HG03575 (cell line): ENCODE measurements around the gene CACNA1S.

Source experiments
- ATAC-seq: cut with Tn5 transposase; IDR thresholded peaks from one replicate; pipeline ENCODE4 v1.9.1; 2021; ENCODE audit not compliant: unreplicated experiment, insufficient number of reproducible peaks, low FRiP score; ENCODE audit errors: extremely low read depth

Gene CACNA1S

GRCh38 chr1:201141418-201141817 lies 29.2 kb upstream of the CACNA1S start:
- no peak for ATAC-seq

GRCh38 chr1:201140941-201141260 lies 28.7 kb upstream of the CACNA1S start:
- ATAC-seq, result no peak

DNA sequence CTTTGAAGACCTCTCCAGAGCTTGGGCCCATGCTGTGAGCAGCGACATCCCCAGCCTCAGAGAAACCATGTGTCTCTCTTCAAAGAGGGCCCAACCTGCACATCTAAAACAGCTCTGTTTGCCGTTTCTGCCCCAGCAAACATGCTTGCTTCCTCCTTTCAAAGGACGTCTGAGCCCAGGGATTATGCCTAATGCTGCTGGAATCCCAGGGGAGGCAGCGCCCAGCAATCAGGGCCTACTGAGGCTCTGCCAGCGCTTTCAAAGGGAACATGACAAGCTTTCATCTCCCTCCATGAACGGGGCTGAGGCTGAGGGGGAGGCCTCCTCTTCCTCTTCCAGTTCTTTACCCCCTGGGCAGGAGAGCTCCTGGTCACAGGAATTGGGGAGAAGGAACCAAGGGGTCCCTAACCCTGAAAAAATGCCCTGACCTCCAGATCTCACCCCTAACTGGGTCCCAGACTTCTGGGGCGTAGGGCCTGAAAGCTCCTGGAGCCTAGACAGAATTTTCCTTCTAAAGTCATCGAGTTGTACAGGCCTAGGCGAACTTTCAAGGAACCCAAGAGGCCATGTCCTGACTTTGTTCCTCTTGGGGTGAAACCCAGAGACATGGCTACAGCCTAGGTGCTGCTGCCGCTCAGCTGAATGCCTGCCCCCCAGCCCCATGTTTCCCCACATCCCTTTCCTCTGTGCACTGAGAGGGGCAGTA lies 28.2 kb upstream of the CACNA1S start:
- no peak for ATAC-seq

- ATAC-seq, result no peak
Measured at GRCh38 chr1:201139756-201140155, 27.5 kb upstream of the CACNA1S start.

GRCh38 chr1:201139306-201139705 lies 27.1 kb upstream of the CACNA1S start:
- no peak for ATAC-seq

GRCh38 chr1:201138311-201138840 lies 26.1 kb upstream of the CACNA1S start:
- ATAC-seq, result no peak

GRCh38 chr1:201137579-201138310 lies 25.5 kb upstream of the CACNA1S start:
- ATAC-seq, result no peak

DNA sequence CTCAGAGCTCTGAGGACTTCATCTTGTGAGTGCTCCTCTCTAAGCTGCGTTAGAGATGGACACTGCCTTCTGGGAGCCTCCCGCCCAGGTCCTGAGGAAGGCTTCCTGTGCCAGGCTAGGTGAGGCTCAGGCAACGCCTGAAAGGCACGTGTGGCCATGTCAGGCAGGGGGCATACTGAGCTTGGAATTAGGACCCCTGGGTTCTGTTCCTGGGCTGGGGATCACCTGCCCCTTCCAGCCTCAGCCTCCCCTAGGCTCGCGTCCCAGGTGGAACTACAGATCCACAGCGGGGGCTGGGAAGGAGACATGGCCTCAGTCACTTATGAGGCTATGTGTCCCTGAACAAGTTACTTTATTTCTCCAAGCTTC lies 24.8 kb upstream of the CACNA1S start:
- ATAC-seq, result no peak

- no peak for ATAC-seq
Measured at GRCh38 chr1:201136355-201137023, 24.3 kb upstream of the CACNA1S start.

DNA sequence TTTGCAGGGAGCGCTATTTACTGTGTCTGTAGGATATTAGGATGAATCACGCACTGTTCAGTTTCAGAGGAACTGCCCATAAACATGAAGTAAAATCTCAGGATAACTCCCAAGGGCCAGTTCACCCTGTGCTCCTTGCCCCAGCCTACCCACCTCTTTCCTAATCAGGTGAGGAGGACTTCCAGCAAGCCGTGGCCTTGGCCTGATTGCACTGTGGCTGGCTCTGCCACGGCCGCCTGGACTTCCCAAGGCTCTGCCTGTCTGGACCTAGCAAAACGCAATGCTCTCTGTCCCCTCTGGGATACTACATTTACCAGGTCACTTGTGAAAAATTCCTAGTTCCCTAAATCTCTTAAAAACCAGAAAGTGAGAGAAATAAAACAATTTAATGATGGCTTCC lies 22.2 kb upstream of the CACNA1S start:
- no peak for ATAC-seq

DNA sequence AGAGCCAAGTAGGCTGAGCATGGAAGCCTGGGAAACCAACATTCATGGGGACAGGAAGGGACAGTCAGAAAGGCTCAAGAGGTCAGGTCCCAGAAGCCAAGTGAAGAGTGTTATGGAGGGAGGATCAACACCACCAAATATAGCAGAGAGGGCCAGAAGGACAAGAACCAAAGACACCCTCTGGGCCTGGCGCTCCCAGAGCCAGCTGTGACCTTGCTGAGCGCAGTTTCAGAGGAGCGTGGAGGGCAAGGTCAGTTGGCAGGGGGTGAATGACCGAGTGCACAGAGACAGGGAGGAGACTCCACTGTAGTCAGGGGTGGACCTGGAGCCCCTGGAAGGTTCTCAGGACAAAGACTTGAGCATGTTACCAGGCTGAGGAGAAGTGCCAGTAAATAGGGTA lies 19.2 kb upstream of the CACNA1S start:
- no peak for ATAC-seq

- ATAC-seq, result no peak
Measured at GRCh38 chr1:201128962-201129361, 16.7 kb upstream of the CACNA1S start.

- ATAC-seq, result no peak
Measured at GRCh38 chr1:201128476-201128875, 16.2 kb upstream of the CACNA1S start.

DNA sequence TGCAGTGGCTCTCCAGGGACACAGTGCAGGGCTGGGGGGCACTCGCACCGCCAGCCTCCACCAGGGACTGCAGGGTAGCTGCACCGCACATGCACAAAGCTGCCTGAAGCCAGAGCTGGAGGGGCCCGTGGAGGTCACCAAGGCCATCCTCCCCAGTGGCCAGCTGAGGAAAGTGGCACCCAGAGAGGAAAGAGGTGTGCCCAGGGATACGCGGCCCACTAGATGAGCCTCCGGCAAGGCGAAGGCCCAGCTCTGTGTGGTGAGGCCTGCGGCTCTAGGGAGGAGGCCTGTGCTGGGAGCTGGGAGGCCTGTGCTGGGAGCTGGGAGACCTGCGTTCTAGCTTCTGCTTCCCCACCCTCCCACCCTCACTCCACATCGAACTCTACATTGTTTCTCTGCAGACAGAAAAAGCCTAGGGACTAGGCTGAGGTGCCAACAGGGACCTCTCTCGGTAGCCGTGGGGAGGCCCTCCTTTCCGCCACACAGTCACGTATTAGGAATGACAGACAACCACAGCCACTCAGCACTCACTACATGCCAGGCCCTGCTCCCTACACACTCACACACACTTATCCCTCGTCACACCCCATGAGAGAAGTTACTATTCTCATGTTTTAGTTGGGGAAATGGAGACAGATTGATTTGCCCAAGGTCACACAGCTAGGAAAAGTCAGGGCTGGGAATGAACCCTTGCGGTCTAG lies 15.7 kb upstream of the CACNA1S start:
- ATAC-seq, result no peak

DNA sequence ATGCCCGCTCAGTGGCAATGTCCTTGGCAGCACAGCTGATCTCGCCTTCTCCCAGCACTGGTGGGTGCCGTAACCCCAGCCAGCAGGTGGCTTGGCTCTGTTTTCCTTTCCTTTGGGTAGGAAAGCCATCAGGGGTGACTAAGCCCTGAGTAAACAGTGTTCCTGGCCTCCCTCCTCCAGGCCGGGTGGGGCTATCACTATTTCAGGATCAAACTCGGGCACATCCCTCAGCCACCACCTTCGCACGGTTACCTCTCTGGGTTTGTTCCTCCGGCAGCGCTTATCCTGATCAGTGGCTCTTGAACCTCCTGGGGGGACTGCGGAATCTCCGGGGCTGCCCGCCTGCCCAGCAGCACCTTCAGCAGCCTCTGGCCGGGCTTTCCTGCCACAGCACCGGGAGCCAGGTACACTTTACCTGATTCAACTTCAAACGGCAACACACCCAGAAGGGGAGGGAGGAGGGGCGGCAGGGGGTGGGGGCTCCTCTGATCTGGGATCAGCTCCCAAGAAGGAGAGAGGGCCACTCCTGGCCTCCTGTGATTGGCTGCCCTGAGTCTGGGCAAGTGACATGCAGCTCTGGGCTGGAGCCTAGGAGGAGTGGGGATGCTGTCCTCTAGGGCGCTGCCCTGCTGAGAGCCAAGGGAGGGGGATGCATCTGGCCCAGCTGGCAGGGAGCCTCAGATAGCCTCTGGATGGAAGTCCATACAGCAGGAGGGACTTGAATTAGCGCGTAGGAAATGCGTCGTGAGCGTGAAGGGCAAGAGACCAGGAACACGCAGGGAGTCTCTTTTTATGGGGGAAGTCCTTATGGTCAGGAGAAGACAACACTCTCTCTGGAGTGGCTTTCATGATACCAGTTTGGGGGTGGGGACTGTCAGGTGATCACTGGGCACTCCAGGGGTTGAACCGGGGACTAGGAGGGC lies 14.9 kb upstream of the CACNA1S start, which contains the start of gene ASCL5:
Gene ASCL5 (minus strand): TSS at position 353 of the 923 bp plus-strand sequence. CDS start 11,812 bp downstream, outside the sequence.
- no peak for ATAC-seq

GRCh38 chr1:201126463-201126831 lies 14.2 kb upstream of the CACNA1S start:
- no peak for ATAC-seq

GRCh38 chr1:201125800-201126199 lies 13.6 kb upstream of the CACNA1S start:
- ATAC-seq, result no peak

DNA sequence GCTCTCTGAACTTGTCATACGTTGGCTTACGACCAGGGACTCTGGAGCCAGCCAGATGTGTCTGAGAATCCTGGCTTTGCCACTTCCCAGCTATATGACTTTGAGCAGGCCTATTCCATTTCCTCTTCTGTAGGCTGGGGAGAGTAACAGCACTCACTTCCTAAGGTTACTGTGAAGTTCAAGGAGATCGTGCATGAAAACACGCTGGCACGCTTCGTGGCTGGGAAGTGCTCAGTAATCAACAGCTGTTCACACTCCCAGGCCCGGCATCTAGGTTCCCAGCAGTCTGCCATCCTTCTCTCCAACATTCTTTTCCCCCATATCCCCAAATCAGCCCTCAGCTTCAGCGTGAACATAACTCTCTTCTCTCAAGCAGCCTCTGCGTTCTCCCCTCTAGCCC lies 12.8 kb upstream of the CACNA1S start:
- no peak for ATAC-seq
